Spleen (tissue), 11 donors: Measurements from ENCODE around the gene FRMD4A. TPM values are rescaled to one million over a fixed set of nuclear protein-coding genes. Genes with fewer than 3 reads are reported as not detected.
A peak's percentile ranks its signal among the peaks of the same experiment; 100 is the strongest.

Experiments used
- DNase-seq: peaks from one replicate; pipeline ENCODE4 v3.0.0-alpha.2; 2020
- H3K27ac ChIP-seq, 8 donors: fragments of 200-600 bp; sonication (generic) in 7 of 8; 1 replicate in 4 of 8; 2 replicates in 4 of 8; pipeline versions ENCODE4 v1.5.0 to v1.8.0; 2016 to 2021; ENCODE audit warnings: inconsistent platforms in 4 of 8, mild to moderate bottlenecking in 4 of 8, moderate library complexity in 1 of 8
- H3K27me3 ChIP-seq, 7 donors: fragments of 200-600 bp; sonication (generic) in 6 of 7; replicated peaks in 1 of 7; 1 replicate in 4 of 7; 2 replicates in 3 of 7; pipeline versions ENCODE4 v1.5.0 to v1.8.0; 2016 to 2021; ENCODE audit warnings: inconsistent platforms in 3 of 7, mild to moderate bottlenecking in 1 of 7
- H3K36me3 ChIP-seq, 6 donors: fragments of 200-600 bp; sonication (generic) in 5 of 6; 1 replicate in 4 of 6; 2 replicates in 2 of 6; pipeline versions ENCODE4 v1.5.0 to v1.8.0; 2016 to 2021; ENCODE audit warnings: inconsistent platforms in 2 of 6
- H3K4me1 ChIP-seq, 6 donors: fragments of 200-600 bp; sonication (generic) in 5 of 6; 1 replicate in 3 of 6; 2 replicates in 3 of 6; pipeline versions ENCODE4 v1.5.0 to v1.8.0; 2016 to 2021; ENCODE audit warnings: inconsistent platforms in 3 of 6
- H3K4me3 ChIP-seq, 8 donors: fragments of 200-600 bp; sonication (generic) in 7 of 8; 1 replicate in 4 of 8; 2 replicates in 4 of 8; pipeline versions ENCODE4 v1.5.0 to v1.8.0; 2016 to 2021; ENCODE audit warnings: inconsistent platforms in 4 of 8, mild to moderate bottlenecking in 4 of 8, moderate library complexity in 2 of 8
- H3K9me3 ChIP-seq, 8 donors: fragments of 200-600 bp; sonication (generic) in 7 of 8; 1 replicate in 4 of 8; 2 replicates in 4 of 8; pipeline versions ENCODE4 v1.5.0 to v1.8.0; 2016 to 2021; ENCODE audit warnings: inconsistent platforms in 4 of 8
- POLR2A ChIP-seq, 3 donors: fragments of 450-650 bp; IDR thresholded peaks; one replicate each; pipeline ENCODE4 v1.5.1; 2017; ENCODE audit warnings: antibody characterized with exemption in 3 of 3, mild to moderate bottlenecking in 1 of 3
- POLR2AphosphoS5 ChIP-seq, 3 donors: sonication (generic); formaldehyde crosslinking; IDR thresholded peaks; one replicate each; pipeline ENCODE4 v1.5.1; 2017; ENCODE audit warnings: antibody characterized with exemption in 3 of 3
- WGBS, 5 donors: extraction: QIAGEN DNeasy Blood & Tissue Kit in 3 of 5; methylation state at CpG; one replicate each; pipeline versions ENCODE4 v1.1.5 to v1.1.7; 2013 to 2018; 5-methylcytosine and 5-hydroxymethylcytosine counted together
- intact Hi-C: fragments of 100-400 bp; cut with DNase I; formaldehyde crosslinking; loops from one replicate; pipeline ENCODE4 v1.15.0; 2023; ENCODE audit warnings: low total_unique reads
- polyA plus RNA-seq, 3 donors: library from polyadenylated mRNA; stranded (reverse); fragments of 200-250 nt; gene quantifications; one replicate each; pipeline ENCODE4 v1.2.1, GENCODE V29; 2013
- total RNA-seq, 7 donors: library from RNA; depleted of rRNA in 3 of 7; stranded (reverse); fragments of >200 nt in 3 of 7; fragmentation: NEBNext Ultra II Directional in 4 of 7; extraction: Animal tissue kit (Norgen Biotek cat#: 25700) in 4 of 7; gene quantifications; one replicate each; pipeline versions ENCODE4 v1.1.0 to v1.2.1, GENCODE V29; 2016 to 2021
- TF ChIP-seq, protein P1 (sequence below), 11 experiments: fragments of 200-600 bp in 7 of 11; fragments of 450-650 bp in 4 of 11; sonication (generic) in 4 of 11; IDR thresholded peaks in 8 of 11; conservative IDR thresholded peaks in 3 of 11; 1 replicate in 7 of 11; 2 replicates in 4 of 11; pipeline versions ENCODE4 v1.4.0 to v1.8.0; 2016 to 2021; ENCODE audit warnings: antibody characterized with exemption in 11 of 11, inconsistent platforms in 4 of 11, mild to moderate bottlenecking in 1 of 11
- donor health status: healthy with polysubstance abuse.
- donor health status: DM: no; HTN: no; CAD: no; lungs with moderate emphysema.
- donor health status: DM: no; HTN: no; CAD: no.
- donor health status: Bipolar disorder and iron deficiency.
- donor health status: healthy.
- donor health status: DM: no; HTN: no; CAD: no.
- donor health status: DM: yes; HTN: yes; CAD: no.

Gene FRMD4A
- total and polyA plus RNA-seq, 10 donors: 9.2 to 141 (median 80.5) TPM

DNA sequence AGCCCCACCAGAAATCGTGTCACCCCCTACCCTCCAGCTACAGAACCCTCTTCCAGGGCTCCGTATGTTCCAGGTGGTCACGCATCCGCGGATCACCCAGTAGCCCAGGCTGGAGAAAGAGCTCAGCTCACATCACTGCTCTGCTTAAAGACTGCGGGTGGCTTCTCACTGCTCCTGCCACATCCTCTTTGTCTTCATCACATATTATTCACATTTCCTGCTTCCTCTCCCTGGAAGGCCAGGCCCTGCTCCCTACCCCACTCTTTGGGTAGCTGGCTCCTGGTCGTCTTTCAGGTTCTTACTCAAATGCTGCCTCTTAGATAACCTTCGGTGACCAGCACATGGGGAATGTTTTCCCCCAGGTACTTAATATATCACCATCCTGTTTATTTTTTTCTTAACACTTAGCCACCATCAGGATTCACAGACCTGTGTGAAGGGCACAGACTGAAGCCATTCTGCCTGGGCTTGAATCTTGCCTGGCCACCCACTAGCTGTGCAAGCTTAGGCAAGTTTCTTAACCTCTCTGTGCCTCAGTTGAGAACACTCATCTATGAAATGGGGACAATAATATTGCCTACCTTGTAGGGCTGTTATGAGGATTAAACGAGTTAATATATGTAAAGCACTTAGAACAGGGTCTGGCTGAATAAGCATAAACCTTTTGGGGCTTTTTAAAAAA is 436.2 kb downstream of the FRMD4A start:
- 53 to 59% (median 59%) methylated on average over 9 of the region's 9 CpGs for WGBS, 5 donors
- H3K27ac ChIP-seq: no peak overlapping the region
- TF ChIP-seq POLR2A (IDR thresholded peaks at IDR 0.05) (no peak), POLR2AphosphoS5 (IDR thresholded peaks at IDR 0.05) (no peak)
- TF ChIP-seq, protein P1, sequence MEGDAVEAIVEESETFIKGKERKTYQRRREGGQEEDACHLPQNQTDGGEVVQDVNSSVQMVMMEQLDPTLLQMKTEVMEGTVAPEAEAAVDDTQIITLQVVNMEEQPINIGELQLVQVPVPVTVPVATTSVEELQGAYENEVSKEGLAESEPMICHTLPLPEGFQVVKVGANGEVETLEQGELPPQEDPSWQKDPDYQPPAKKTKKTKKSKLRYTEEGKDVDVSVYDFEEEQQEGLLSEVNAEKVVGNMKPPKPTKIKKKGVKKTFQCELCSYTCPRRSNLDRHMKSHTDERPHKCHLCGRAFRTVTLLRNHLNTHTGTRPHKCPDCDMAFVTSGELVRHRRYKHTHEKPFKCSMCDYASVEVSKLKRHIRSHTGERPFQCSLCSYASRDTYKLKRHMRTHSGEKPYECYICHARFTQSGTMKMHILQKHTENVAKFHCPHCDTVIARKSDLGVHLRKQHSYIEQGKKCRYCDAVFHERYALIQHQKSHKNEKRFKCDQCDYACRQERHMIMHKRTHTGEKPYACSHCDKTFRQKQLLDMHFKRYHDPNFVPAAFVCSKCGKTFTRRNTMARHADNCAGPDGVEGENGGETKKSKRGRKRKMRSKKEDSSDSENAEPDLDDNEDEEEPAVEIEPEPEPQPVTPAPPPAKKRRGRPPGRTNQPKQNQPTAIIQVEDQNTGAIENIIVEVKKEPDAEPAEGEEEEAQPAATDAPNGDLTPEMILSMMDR (IDR thresholded peaks at IDR 0.05 in 8 of 11, conservative IDR thresholded peaks at IDR 0.05 in 3 of 11): no peak
- H3K27me3 ChIP-seq: peaks cover 0 to 61% (median 33%) of the 10 kb centered on the region in 7 donors
- H3K9me3 ChIP-seq: peaks cover 0 to 10% (median 0%) of the 10 kb centered on the region in 8 donors
- no peak overlapping the region for H3K4me3 ChIP-seq
- H3K4me1 ChIP-seq: peaks cover 4 to 33% (median 19%) of the 10 kb centered on the region in 6 donors
- intact Hi-C loops: no loop called here
- DNase-seq: no peak
- H3K36me3 ChIP-seq: no peaks in the 10 kb centered on the region

DNA sequence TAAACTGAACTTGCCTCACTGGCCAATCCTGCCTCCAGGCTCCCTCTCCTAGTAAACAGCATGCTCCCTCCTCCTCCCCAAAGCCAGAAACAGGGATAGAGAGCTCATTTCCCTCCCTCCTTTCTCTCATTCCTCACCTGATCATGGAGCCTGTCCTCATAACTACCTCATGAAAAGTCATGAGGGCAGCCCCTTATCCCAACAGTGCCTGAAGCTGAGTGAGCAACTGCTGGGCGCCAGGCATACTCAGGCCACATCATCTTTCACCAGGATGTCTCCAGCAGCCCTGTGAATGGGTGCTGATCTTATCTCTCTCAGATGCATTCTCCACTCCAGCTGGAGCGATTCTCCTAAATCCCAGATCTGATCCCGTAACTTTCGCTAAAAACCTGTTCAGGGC is 436.8 kb downstream of the FRMD4A start:
- WGBS, 5 donors: 81 to 91% (median 88%) methylated on average over 4 of the region's 4 CpGs
- H3K4me3 ChIP-seq: no peak overlapping the region
- no peak for DNase-seq
- H3K4me1 ChIP-seq: peaks cover 4 to 33% (median 19%) of the 10 kb centered on the region in 6 donors
- TF ChIP-seq, protein P1 (IDR thresholded peaks at IDR 0.05 in 8 of 11, conservative IDR thresholded peaks at IDR 0.05 in 3 of 11): no peak
- TF ChIP-seq POLR2A (IDR thresholded peaks at IDR 0.05) (no peak), POLR2AphosphoS5 (IDR thresholded peaks at IDR 0.05) (no peak)
- H3K36me3 ChIP-seq: no peaks in the 10 kb centered on the region
- no peak overlapping the region for H3K27ac ChIP-seq
- intact Hi-C loops: no loop called here
- peaks cover 0 to 67% (median 33%) of the 10 kb centered on the region in 7 donors for H3K27me3 ChIP-seq
- H3K9me3 ChIP-seq: peaks cover 0 to 10% (median 0%) of the 10 kb centered on the region in 8 donors

DNA sequence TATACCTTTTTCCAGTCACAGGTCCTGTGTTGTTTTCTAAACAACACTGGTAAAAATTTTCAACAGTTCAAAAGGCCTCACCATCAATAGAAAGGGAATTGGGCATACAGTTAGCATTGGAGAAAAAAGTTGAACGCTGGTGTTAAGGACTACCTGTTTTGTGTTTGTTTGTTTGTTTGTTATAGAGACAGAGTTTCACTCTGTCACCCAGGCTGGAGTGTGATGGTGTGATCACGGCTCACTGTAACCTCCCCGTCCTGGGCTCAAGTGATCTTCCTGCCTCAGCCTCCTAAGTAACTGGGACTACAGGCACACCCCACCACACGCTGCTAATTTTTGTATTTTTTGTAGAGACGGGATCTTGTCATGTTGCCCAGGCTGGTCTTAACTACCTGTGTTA is 437.9 kb downstream of the FRMD4A start:
- no peak for TF ChIP-seq POLR2AphosphoS5 (IDR thresholded peaks at IDR 0.05)
- TF ChIP-seq, protein P1 (IDR thresholded peaks at IDR 0.05 in 8 of 11, conservative IDR thresholded peaks at IDR 0.05 in 3 of 11): no peak
- no peak for TF ChIP-seq POLR2A (IDR thresholded peaks at IDR 0.05)
- intact Hi-C loops: no loop called here
- H3K27me3 ChIP-seq: peaks cover 0 to 68% (median 33%) of the 10 kb centered on the region in 7 donors

DNA sequence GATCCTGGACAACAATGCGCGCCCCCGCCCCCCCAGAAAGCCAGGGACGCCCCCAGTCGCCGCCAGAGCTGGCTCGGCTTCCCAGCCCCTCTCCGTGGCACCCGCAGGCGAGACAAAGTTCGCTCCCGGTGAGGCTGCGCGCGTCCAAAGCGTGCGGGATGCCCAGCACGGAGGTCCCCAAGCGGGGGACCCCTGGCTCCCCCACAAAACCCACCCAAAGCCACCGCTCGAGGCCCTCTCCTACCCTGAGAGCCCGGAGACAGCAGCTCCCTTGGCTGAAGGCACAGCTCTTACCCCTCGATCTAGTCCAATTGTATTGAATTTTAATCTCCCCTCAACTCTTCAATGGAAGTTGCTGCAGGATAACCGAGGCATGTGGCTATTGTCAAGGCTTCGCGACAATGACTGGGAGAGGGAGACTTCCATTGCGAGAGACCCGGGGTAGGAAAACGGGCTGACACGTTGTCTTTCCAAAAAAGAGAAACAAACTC is 438.7 kb downstream of the FRMD4A start:
- Histone ChIP-seq H3K4me3 (peak overlapping the region in 6 of 8 donors; percentile 19 to 66 (median 32)), H3K4me1 (peaks cover 4 to 33% (median 19%) of the 10 kb centered on the region in 6 donors), H3K9me3 (peaks cover 0 to 10% (median 0%) of the 10 kb centered on the region in 8 donors), H3K27ac (peak overlapping the region in 6 of 8 donors; percentile 26 to 79 (median 70)), H3K27me3 (peaks cover 0 to 68% (median 33%) of the 10 kb centered on the region in 7 donors), H3K36me3 (no peaks in the 10 kb centered on the region)
- WGBS, 5 donors: 7 to 11% (median 10%) methylated on average over 20 to 30 of the region's 30 CpGs
- intact Hi-C loops: no loop called here
- TF ChIP-seq, protein P1 (IDR thresholded peaks at IDR 0.05 in 8 of 11, conservative IDR thresholded peaks at IDR 0.05 in 3 of 11): no peak
- TF ChIP-seq POLR2A (IDR thresholded peaks at IDR 0.05) (no peak), POLR2AphosphoS5 (IDR thresholded peaks at IDR 0.05) (no peak)
- DNase-seq: no peak

More for the DNA sequence above, 437.9 kb downstream of the FRMD4A start:
- H3K4me1 ChIP-seq: peaks cover 4 to 33% (median 19%) of the 10 kb centered on the region in 6 donors
- no peak overlapping the region for H3K4me3 ChIP-seq
- peaks cover 0 to 10% (median 0%) of the 10 kb centered on the region in 8 donors for H3K9me3 ChIP-seq
- WGBS, 5 donors: 85 to 91% (median 90%) methylated on average over 5 of the region's 5 CpGs
- H3K36me3 ChIP-seq: no peaks in the 10 kb centered on the region
- no peak for DNase-seq
- no peak overlapping the region for H3K27ac ChIP-seq
